ENCODE data around the gene SIK3.
"Not testable (repeated sequence)": the region's sequence is repeated elsewhere in the genome, so short reads cannot be mapped to it uniquely, and the experiment has no call there.

DNA sequence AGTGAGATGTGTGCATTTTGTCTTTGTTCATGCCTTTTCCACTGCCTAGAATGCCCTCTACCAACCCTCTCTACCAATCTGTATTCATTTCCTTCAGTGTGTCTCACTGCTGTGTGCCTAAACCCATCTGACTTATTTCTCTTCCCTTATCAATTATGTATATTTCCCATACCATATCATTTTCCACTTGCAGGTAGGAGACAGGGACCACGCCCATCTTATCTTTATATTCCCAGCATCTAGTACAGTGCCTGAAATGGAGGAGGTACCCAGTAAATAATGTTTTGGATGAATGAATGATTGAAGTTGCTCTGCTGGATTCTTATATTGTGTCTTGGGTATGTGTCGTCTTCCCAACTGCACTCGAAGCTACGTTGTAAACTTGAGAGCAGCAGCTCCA lies 36.8 kb upstream of the SIK3 start:
- TF ChIP-seq POLR2A (IDR thresholded peaks at IDR 0.05) = not testable (repeated sequence)
- TF ChIP-seq, protein P1, sequence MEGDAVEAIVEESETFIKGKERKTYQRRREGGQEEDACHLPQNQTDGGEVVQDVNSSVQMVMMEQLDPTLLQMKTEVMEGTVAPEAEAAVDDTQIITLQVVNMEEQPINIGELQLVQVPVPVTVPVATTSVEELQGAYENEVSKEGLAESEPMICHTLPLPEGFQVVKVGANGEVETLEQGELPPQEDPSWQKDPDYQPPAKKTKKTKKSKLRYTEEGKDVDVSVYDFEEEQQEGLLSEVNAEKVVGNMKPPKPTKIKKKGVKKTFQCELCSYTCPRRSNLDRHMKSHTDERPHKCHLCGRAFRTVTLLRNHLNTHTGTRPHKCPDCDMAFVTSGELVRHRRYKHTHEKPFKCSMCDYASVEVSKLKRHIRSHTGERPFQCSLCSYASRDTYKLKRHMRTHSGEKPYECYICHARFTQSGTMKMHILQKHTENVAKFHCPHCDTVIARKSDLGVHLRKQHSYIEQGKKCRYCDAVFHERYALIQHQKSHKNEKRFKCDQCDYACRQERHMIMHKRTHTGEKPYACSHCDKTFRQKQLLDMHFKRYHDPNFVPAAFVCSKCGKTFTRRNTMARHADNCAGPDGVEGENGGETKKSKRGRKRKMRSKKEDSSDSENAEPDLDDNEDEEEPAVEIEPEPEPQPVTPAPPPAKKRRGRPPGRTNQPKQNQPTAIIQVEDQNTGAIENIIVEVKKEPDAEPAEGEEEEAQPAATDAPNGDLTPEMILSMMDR (IDR thresholded peaks at IDR 0.05) = not testable (repeated sequence)
